BLaER1 (cell line): ENCODE measurements around the gene AFG3L2.

Experiments used
- H3K27ac ChIP-seq: shearing (Covaris generic); formaldehyde crosslinking; 2 replicates; pipeline ENCODE4 v1.8.1; 2022
- H3K27me3 ChIP-seq: shearing (Covaris generic); formaldehyde crosslinking; 2 replicates; pipeline ENCODE4 v1.8.1; 2022
- H3K36me3 ChIP-seq: shearing (Covaris generic); formaldehyde crosslinking; 2 replicates; pipeline ENCODE4 v1.8.1; 2022
- H3K4me1 ChIP-seq: shearing (Covaris generic); formaldehyde crosslinking; 2 replicates; pipeline ENCODE4 v1.8.1; 2022
- H3K4me2 ChIP-seq: shearing (Covaris generic); formaldehyde crosslinking; 2 replicates; pipeline ENCODE4 v1.8.1; 2022
- H3K4me3 ChIP-seq: shearing (Covaris generic); formaldehyde crosslinking; 2 replicates; pipeline ENCODE4 v1.8.1; 2022
- H3K9ac ChIP-seq: shearing (Covaris generic); formaldehyde crosslinking; 2 replicates; pipeline ENCODE4 v1.8.1; 2022
- H3K9me3 ChIP-seq: shearing (Covaris generic); formaldehyde crosslinking; 2 replicates; pipeline ENCODE4 v1.8.1; 2022
- H4K20me1 ChIP-seq: shearing (Covaris generic); formaldehyde crosslinking; 2 replicates; pipeline ENCODE4 v1.8.1; 2022
- Cebpa-rat ChIP-seq: shearing (Covaris generic); IDR thresholded peaks from 2 replicates; pipeline ENCODE4 v1.8.1; 2022

The AFG3L2 gene

GRCh38 chr18:12296087-12296403 is 81.0 kb downstream of the AFG3L2 start:
- no peak overlapping the region for H3K4me2 ChIP-seq

GRCh38 chr18:12295389-12296086 is 81.5 kb downstream of the AFG3L2 start:
- no peaks in the 10 kb centered on the region for H3K27me3 ChIP-seq
- TF ChIP-seq Cebpa-rat, result no peak
- H3K4me2 ChIP-seq, result no peak overlapping the region
- H3K4me3 ChIP-seq, result no peak overlapping the region
- peaks cover 12% of the 10 kb centered on the region for H3K4me1 ChIP-seq
- H3K27ac ChIP-seq, result no peak overlapping the region
- H3K9me3 ChIP-seq, result peaks cover 5% of the 10 kb centered on the region; the same call in 1 of the 2 replicates
- H3K36me3 ChIP-seq, result no peaks in the 10 kb centered on the region
- H4K20me1 ChIP-seq, result no peaks in the 10 kb centered on the region
- no peak overlapping the region for H3K9ac ChIP-seq

More at GRCh38 chr18:12296087-12296403, 81.0 kb downstream of the AFG3L2 start:
- Histone ChIP-seq H3K27me3 (no peaks in the 10 kb centered on the region), H4K20me1 (no peaks in the 10 kb centered on the region), H3K27ac (no peak overlapping the region), H3K9ac (no peak overlapping the region), H3K9me3 (peaks cover 5% of the 10 kb centered on the region; the same call in 1 of the 2 replicates), H3K36me3 (no peaks in the 10 kb centered on the region), H3K4me1 (peaks cover 12% of the 10 kb centered on the region), H3K4me3 (no peak overlapping the region)
- TF ChIP-seq Cebpa-rat, result no peak

DNA sequence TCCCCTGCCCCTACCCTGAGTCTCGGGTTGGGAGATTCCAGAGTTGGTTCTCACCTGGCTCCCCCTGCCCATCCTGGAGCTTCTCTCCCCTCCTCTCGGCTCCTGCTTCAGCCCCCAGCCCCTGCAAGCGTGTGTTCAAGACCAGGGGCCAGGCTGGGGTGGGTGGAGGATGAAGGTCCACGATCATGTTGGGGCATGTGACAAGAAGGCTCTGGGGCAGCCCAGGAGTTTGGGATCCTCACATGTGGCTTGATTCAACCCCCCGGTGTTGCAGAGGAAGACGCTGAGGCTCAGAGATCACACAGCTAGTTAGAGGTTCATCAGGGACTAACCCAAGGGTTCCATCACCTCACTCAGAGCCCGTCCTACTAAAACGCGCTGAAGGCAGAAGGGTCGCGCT is 83.2 kb downstream of the AFG3L2 start:
- H3K27ac ChIP-seq, result no peak overlapping the region
- H3K9me3 ChIP-seq, result peaks cover 5% of the 10 kb centered on the region; the same call in 1 of the 2 replicates
- H3K4me3 ChIP-seq, result no peak overlapping the region
- no peaks in the 10 kb centered on the region for H4K20me1 ChIP-seq
- H3K27me3 ChIP-seq, result no peaks in the 10 kb centered on the region
- H3K36me3 ChIP-seq, result no peaks in the 10 kb centered on the region
- no peak overlapping the region for H3K9ac ChIP-seq
- H3K4me1 ChIP-seq, result peaks cover 12% of the 10 kb centered on the region
- H3K4me2 ChIP-seq, result no peak overlapping the region
- TF ChIP-seq Cebpa-rat, result no peak

DNA sequence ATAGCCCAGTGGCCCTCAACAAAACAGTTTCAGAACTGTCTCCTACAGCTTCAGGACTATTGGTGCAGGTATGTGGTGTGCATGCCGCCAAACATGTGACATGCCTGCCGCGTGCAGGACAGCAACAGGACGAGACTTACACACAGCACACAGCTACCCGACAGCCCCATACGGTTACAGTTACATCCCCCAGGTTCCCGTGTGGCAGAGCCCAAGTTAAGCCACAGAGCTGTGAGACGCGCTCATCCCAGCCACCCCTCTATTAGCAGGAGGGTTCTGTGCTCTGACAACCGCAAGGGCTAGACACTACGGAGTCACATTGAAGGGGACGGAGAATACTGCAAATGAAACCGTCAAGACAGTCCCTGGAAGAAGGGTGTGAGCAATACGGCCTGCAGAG is 85.3 kb downstream of the AFG3L2 start:
- H3K9me3 ChIP-seq, result no peaks in the 10 kb centered on the region
- H3K4me2 ChIP-seq, result peak overlapping the region; percentile 22
- H3K27me3 ChIP-seq, result no peaks in the 10 kb centered on the region
- TF ChIP-seq Cebpa-rat, result no peak
- H3K9ac ChIP-seq, result no peak overlapping the region
- H4K20me1 ChIP-seq, result no peaks in the 10 kb centered on the region
- H3K27ac ChIP-seq, result no peak overlapping the region
- no peaks in the 10 kb centered on the region for H3K36me3 ChIP-seq
- H3K4me1 ChIP-seq, result peaks cover 12% of the 10 kb centered on the region
- H3K4me3 ChIP-seq, result no peak overlapping the region

- no peaks in the 10 kb centered on the region for H3K36me3 ChIP-seq
- H3K4me1 ChIP-seq, result peaks cover 12% of the 10 kb centered on the region
- no peaks in the 10 kb centered on the region for H3K9me3 ChIP-seq
- H3K27ac ChIP-seq, result no peak overlapping the region
- no peaks in the 10 kb centered on the region for H4K20me1 ChIP-seq
- H3K4me3 ChIP-seq, result no peak overlapping the region
- no peak overlapping the region for H3K4me2 ChIP-seq
- H3K9ac ChIP-seq, result no peak overlapping the region
- no peak for TF ChIP-seq Cebpa-rat
- no peaks in the 10 kb centered on the region for H3K27me3 ChIP-seq
Observed at GRCh38 chr18:12291161-12291560, 85.9 kb downstream of the AFG3L2 start.

- H4K20me1 ChIP-seq, result no peaks in the 10 kb centered on the region
- peaks cover 12% of the 10 kb centered on the region for H3K4me1 ChIP-seq
- no peak overlapping the region for H3K27ac ChIP-seq
- H3K4me2 ChIP-seq, result no peak overlapping the region
- no peaks in the 10 kb centered on the region for H3K36me3 ChIP-seq
- H3K4me3 ChIP-seq, result no peak overlapping the region
- H3K9ac ChIP-seq, result no peak overlapping the region
- no peaks in the 10 kb centered on the region for H3K27me3 ChIP-seq
- H3K9me3 ChIP-seq, result no peaks in the 10 kb centered on the region
- TF ChIP-seq Cebpa-rat, result no peak
Observed at GRCh38 chr18:12290086-12290485, 86.9 kb downstream of the AFG3L2 start.

GRCh38 chr18:12288403-12288755 is 88.6 kb downstream of the AFG3L2 start:
- Histone ChIP-seq H3K4me3 (no peak overlapping the region), H3K4me1 (peaks cover 12% of the 10 kb centered on the region), H3K27ac (no peak overlapping the region), H3K9me3 (no peaks in the 10 kb centered on the region), H3K36me3 (no peaks in the 10 kb centered on the region), H4K20me1 (no peaks in the 10 kb centered on the region), H3K4me2 (no peak overlapping the region), H3K9ac (no peak overlapping the region), H3K27me3 (no peaks in the 10 kb centered on the region)
- TF ChIP-seq Cebpa-rat, result no peak

DNA sequence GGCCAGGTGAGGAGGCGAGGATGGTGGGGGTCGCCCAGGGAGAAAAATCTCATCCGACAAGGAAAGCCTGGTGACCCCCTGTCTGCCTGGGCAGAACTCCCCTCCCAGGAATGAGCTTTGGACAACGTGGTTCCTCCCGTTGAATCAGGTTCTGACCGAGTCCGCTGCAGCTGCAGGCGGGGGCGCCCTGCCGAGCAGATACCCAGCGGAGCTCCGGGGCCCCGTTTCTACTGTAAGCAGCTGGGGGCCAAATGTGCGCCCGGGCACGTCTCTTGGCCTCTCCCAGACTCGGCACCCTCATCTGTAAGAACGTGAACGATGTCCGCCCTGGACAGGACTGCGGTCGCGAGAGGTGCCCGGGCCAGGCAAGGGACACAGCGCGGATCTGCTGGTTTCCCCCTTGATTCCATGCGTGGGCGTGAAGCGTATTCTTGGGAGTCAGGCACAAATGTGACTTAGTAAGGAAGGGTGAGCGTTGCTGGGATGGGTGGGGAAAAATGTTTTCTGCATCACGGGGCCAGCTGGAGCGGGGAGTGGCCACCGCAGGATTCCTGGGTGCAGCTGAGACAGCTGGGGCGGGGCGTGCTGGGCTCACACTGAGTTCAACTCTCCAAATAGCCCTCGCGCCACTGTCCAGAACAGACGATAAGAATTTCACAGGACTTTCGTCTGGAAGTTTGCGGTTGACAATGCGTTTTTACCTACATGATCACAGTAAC is 89.2 kb downstream of the AFG3L2 start:
- Histone ChIP-seq H3K4me2 (no peak overlapping the region), H3K4me1 (peaks cover 12% of the 10 kb centered on the region), H4K20me1 (no peaks in the 10 kb centered on the region), H3K4me3 (no peak overlapping the region), H3K27me3 (no peaks in the 10 kb centered on the region), H3K36me3 (no peaks in the 10 kb centered on the region), H3K9me3 (no peaks in the 10 kb centered on the region), H3K27ac (no peak overlapping the region), H3K9ac (no peak overlapping the region)
- no peak for TF ChIP-seq Cebpa-rat

DNA sequence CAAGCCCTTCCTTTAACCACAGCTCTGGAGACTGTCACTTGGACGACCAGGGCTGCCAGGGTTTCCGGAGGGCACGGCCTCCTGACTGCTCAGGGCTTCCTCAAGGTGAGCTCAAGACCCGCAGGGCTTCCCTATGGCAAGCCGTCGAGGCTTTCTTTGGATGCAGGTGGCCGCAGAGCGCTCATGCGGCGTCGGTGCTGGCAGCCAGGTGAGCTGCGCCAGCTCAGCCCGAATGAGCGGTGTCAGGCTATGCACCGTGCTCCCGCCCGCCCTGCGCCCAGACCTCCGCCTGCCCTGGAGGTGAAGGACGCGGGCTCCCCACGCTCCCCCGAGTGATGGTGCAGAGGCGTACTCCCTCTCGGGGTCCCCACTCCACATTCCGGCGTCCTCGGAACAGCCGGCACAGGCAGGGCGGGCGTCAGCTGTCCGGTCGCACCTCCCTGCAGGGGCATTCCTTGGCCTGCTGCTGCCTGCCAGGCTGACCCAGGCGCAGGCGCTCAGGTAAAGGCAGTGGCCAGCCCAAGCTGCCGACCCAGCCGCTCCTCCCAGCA is 89.8 kb downstream of the AFG3L2 start:
- no peak overlapping the region for H3K9ac ChIP-seq
- H3K27me3 ChIP-seq, result no peaks in the 10 kb centered on the region
- H3K4me3 ChIP-seq, result no peak overlapping the region
- no peaks in the 10 kb centered on the region for H3K9me3 ChIP-seq
- no peaks in the 10 kb centered on the region for H3K36me3 ChIP-seq
- H3K4me1 ChIP-seq, result peaks cover 12% of the 10 kb centered on the region
- H4K20me1 ChIP-seq, result no peaks in the 10 kb centered on the region
- no peak overlapping the region for H3K27ac ChIP-seq
- no peak overlapping the region for H3K4me2 ChIP-seq
- no peak for TF ChIP-seq Cebpa-rat

- no peak overlapping the region for H3K27ac ChIP-seq
- no peak overlapping the region for H3K4me3 ChIP-seq
- no peaks in the 10 kb centered on the region for H3K9me3 ChIP-seq
- H4K20me1 ChIP-seq, result no peaks in the 10 kb centered on the region
- no peak overlapping the region for H3K9ac ChIP-seq
- H3K27me3 ChIP-seq, result no peaks in the 10 kb centered on the region
- TF ChIP-seq Cebpa-rat, result no peak
- peaks cover 4% of the 10 kb centered on the region for H3K4me1 ChIP-seq
- H3K4me2 ChIP-seq, result no peak overlapping the region
- no peaks in the 10 kb centered on the region for H3K36me3 ChIP-seq
Observed at GRCh38 chr18:12283666-12284065, 93.4 kb downstream of the AFG3L2 start.
